Skin of body (tissue), 2 donors: ENCODE results near the gene PIKFYVE. TPM values are rescaled to one million over a fixed set of nuclear protein-coding genes. Genes with fewer than 3 reads are reported as not detected.
"Not testable (repeated sequence)": the region's sequence is repeated elsewhere in the genome, so short reads cannot be mapped to it uniquely, and the experiment has no call there.

Experiments used
- DNase-seq: peaks from one replicate; lab custom pipeline; 2025; lab: John Stamatoyannopoulos, UW
- total RNA-seq: library from RNA; depleted of rRNA; stranded (reverse); fragments of >200 nt; gene quantifications from one replicate; pipeline ENCODE4 v1.2.3, GENCODE V29; 2014

PIKFYVE gene
- total RNA-seq, 1 donor from 2014 or later: 33.3 TPM

GRCh38 chr2:208358758-208359631, 92.9 kb downstream of the PIKFYVE start:
- DNase-seq: no peak

- DNase-seq: no peak
Measured at GRCh38 chr2:208359632-208359986, 93.6 kb downstream of the PIKFYVE start.

- no peak for DNase-seq
Measured at GRCh38 chr2:208360259-208361076, 94.4 kb downstream of the PIKFYVE start.

- no peak for DNase-seq
Measured at GRCh38 chr2:208361077-208361441, 95.0 kb downstream of the PIKFYVE start.

- DNase-seq: no peak
Measured at GRCh38 chr2:208363485-208363884, 97.4 kb downstream of the PIKFYVE start.

GRCh38 chr2:208366215-208367127, 100.4 kb downstream of the PIKFYVE start:
- no peak for DNase-seq

GRCh38 chr2:208369091-208369490, 103.0 kb downstream of the PIKFYVE start:
- DNase-seq: no peak

GRCh38 chr2:208370881-208371633, 105.0 kb downstream of the PIKFYVE start:
- no peak for DNase-seq

- no peak for DNase-seq
Measured at GRCh38 chr2:208371634-208371935, 105.5 kb downstream of the PIKFYVE start.

- DNase-seq: no peak
Measured at GRCh38 chr2:208373460-208374089, 107.5 kb downstream of the PIKFYVE start.

GRCh38 chr2:208375491-208376068, 109.5 kb downstream of the PIKFYVE start:
- DNase-seq: no peak

GRCh38 chr2:208377344-208377860, 111.3 kb downstream of the PIKFYVE start:
- not testable (repeated sequence) for DNase-seq

GRCh38 chr2:208379192-208379591, 113.1 kb downstream of the PIKFYVE start:
- DNase-seq: no peak

- DNase-seq: no peak
Measured at GRCh38 chr2:208384637-208385036, 118.6 kb downstream of the PIKFYVE start.

- DNase-seq: no peak
Measured at GRCh38 chr2:208386541-208386940, 120.5 kb downstream of the PIKFYVE start.

- no peak for DNase-seq
Measured at GRCh38 chr2:208389940-208390339, 123.9 kb downstream of the PIKFYVE start.

GRCh38 chr2:208392300-208392699, 126.2 kb downstream of the PIKFYVE start:
- no peak for DNase-seq

GRCh38 chr2:208396796-208397195, 130.7 kb downstream of the PIKFYVE start:
- not testable (repeated sequence) for DNase-seq

GRCh38 chr2:208399201-208399600, 133.1 kb downstream of the PIKFYVE start:
- no peak for DNase-seq
